Natural killer cell (primary cell): ENCODE results near the gene PLXDC1. TPM values are rescaled to one million over a fixed set of nuclear protein-coding genes. Genes with fewer than 3 reads are reported as not detected.
"Not testable (repeated sequence)": the region's sequence is repeated elsewhere in the genome, so short reads cannot be mapped to it uniquely, and the experiment has no call there.

ENCODE experiments used
- ATAC-seq, 3 donors: fragments of 150-1000 bp in 2 of 3; fragments of 200-7000 bp in 1 of 3; cut with Tn5 transposase; 1 replicate in 1 of 3; 2 replicates in 2 of 3; pipeline ENCODE4 v1.10.0; 2021; ENCODE audit warnings: mild to moderate bottlenecking in 2 of 3, moderate library complexity in 2 of 3
- DNase-seq, 2 donors: peaks; one replicate each; pipeline versions ENCODE4 v3.0.0 to v3.0.0-alpha.2; 2013 to 2021; ENCODE audit warnings: mixed read lengths in 1 of 2
- H3K27ac ChIP-seq: one replicate; pipeline ENCODE4 v1.5.1; 2013; ENCODE audit warnings: mild to moderate bottlenecking, low read length
- H3K27me3 ChIP-seq: one replicate; pipeline ENCODE4 v1.6.1; 2013; ENCODE audit warnings: low read length; ENCODE audit not compliant: control insufficient read depth, insufficient read depth
- H3K36me3 ChIP-seq: one replicate; pipeline ENCODE4 v1.6.1; 2013; ENCODE audit warnings: low read length; ENCODE audit not compliant: control insufficient read depth, insufficient read depth
- H3K4me1 ChIP-seq: one replicate; pipeline ENCODE4 v1.6.1; 2013; ENCODE audit warnings: low read length; ENCODE audit not compliant: control insufficient read depth, insufficient read depth
- H3K4me3 ChIP-seq: one replicate; pipeline ENCODE4 v1.5.1; 2013; ENCODE audit warnings: low read length
- H3K9me3 ChIP-seq: one replicate; pipeline ENCODE4 v1.6.1; 2013; ENCODE audit warnings: low read length; ENCODE audit not compliant: control insufficient read depth, insufficient read depth
- H3K27ac Mint-ChIP-seq, 2 donors: one replicate each; pipeline ENCODE4 v1.8.0; 2022; ENCODE audit warnings: mild to moderate bottlenecking in 2 of 2, mixed read lengths in 2 of 2, moderate library complexity in 1 of 2
- H3K27me3 Mint-ChIP-seq, 2 donors: one replicate each; pipeline ENCODE4 v1.8.0; 2022; ENCODE audit warnings: low read depth in 2 of 2, mixed read lengths in 2 of 2
- H3K36me3 Mint-ChIP-seq: one replicate; pipeline ENCODE4 v1.8.0; 2022; ENCODE audit warnings: mixed read lengths
- H3K4me1 Mint-ChIP-seq, 2 donors: one replicate each; pipeline ENCODE4 v1.8.0; 2022; ENCODE audit warnings: mixed read lengths in 2 of 2
- H3K4me3 Mint-ChIP-seq: one replicate; pipeline ENCODE4 v1.8.0; 2022; ENCODE audit warnings: mild to moderate bottlenecking, moderate library complexity, mixed read lengths
- H3K9me3 Mint-ChIP-seq, 2 donors: one replicate each; pipeline ENCODE4 v1.8.0; 2022; ENCODE audit warnings: mixed read lengths in 2 of 2
- WGBS: methylation state at CpG from one replicate; pipeline ENCODE4 v1.1.7; 2013; ENCODE audit warnings: missing lambda C conversion rate; ENCODE audit not compliant: insufficient coverage; 5-methylcytosine and 5-hydroxymethylcytosine counted together
- intact Hi-C: fragments of 100-400 bp; cut with micrococcal nuclease; formaldehyde crosslinking; loops from one replicate; pipeline ENCODE4 v1.14.2; 2022
- total RNA-seq, 4 donors: library from RNA; stranded (reverse); fragments of 120-200 nt in 1 of 4; gene quantifications; one replicate each; pipeline versions ENCODE4 v1.2.3 to v1.2.4, GENCODE V29; 2013 to 2022
- TF ChIP-seq, protein P1 (sequence below): fragments of 200-600 bp; IDR thresholded peaks from one replicate; pipeline ENCODE4 v1.8.0; 2022; ENCODE audit warnings: antibody characterized with exemption

PLXDC1 gene
- total RNA-seq, 3 donors from 2014 or later (not counting 1 experiment from before 2014, with no cell fraction given): 5.7 to 53.6 (median 15.9) TPM

DNA sequence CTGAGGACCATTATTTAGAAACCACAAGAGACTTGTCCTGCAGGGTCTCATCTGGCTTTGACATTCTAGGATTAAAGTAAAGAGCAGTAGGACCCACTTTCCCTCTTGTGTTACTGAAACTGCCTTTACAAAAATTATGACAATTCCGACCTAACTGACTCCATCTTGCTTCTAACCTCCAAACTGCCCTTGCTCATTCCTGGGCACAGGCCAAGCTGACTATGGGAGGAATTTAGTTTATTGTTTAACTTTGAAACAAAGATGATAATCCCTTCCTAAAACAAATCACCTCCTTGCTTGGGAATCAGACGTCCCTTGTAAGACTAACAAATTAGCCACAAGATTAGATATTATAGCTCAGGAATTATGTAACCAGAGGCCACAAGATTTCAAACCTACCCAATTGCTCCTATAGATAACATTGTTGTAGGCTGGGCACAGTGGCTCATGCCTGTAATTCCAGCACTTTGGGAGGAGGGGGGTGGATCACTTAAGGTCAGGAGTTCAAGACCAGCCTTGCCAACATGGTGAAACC, 97.3 kb downstream of the PLXDC1 start:
- intact Hi-C loops: no loop called here
- peaks cover 4 to 7% of the 10 kb centered on the region in 2 donors for H3K27me3 Mint-ChIP-seq

DNA sequence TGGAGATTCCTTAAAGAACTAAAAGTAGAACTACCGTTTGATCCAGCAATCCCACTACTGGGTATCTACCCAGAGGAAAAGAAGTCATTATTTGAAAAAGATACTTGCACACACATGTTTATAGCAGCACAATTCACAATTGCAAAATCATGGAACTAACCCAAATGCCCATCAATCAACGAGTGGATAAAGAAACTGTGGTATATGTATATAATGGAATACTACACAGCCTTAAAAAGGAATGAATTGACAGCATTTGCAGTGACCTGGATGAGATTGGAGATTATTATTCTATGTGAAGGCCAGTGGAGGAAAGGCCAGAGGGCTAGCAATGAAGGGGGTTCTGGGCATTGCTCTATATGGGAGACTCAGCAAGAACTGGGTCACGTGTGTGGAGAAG, 99.0 kb downstream of the PLXDC1 start:
- ATAC-seq, H3K27ac ChIP-seq, H3K27me3 ChIP-seq, H3K36me3 Mint-ChIP-seq, H3K9me3 Mint-ChIP-seq, H3K27me3 Mint-ChIP-seq, H3K4me1 Mint-ChIP-seq, H3K27ac Mint-ChIP-seq, H3K4me3 Mint-ChIP-seq, H3K4me3 ChIP-seq, DNase-seq, H3K36me3 ChIP-seq, intact Hi-C loops: not testable (repeated sequence)
- peaks cover 12% of the 10 kb centered on the region for H3K4me1 ChIP-seq
- H3K9me3 ChIP-seq: peaks cover 11% of the 10 kb centered on the region
- 86% methylated on average over 1 of the region's 3 CpGs for WGBS

More for the DNA sequence above, 97.3 kb downstream of the PLXDC1 start:
- 90% methylated on average over 1 of the region's 2 CpGs for whole genome bisulfite sequencing
- Mint-ChIP-seq H3K4me3 (no peak overlapping the region), H3K36me3 (no peaks in the 10 kb centered on the region), H3K4me1 (peaks cover 6 to 7% of the 10 kb centered on the region in 2 donors), H3K27ac (no peak overlapping the region), H3K9me3 (no peaks in the 10 kb centered on the region)
- Histone ChIP-seq H3K4me3 (no peak overlapping the region), H3K4me1 (peaks cover 13% of the 10 kb centered on the region), H3K9me3 (no peaks in the 10 kb centered on the region), H3K27me3 (no peaks in the 10 kb centered on the region), H3K27ac (no peak overlapping the region), H3K36me3 (no peaks in the 10 kb centered on the region)
- TF ChIP-seq, protein P1, sequence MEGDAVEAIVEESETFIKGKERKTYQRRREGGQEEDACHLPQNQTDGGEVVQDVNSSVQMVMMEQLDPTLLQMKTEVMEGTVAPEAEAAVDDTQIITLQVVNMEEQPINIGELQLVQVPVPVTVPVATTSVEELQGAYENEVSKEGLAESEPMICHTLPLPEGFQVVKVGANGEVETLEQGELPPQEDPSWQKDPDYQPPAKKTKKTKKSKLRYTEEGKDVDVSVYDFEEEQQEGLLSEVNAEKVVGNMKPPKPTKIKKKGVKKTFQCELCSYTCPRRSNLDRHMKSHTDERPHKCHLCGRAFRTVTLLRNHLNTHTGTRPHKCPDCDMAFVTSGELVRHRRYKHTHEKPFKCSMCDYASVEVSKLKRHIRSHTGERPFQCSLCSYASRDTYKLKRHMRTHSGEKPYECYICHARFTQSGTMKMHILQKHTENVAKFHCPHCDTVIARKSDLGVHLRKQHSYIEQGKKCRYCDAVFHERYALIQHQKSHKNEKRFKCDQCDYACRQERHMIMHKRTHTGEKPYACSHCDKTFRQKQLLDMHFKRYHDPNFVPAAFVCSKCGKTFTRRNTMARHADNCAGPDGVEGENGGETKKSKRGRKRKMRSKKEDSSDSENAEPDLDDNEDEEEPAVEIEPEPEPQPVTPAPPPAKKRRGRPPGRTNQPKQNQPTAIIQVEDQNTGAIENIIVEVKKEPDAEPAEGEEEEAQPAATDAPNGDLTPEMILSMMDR: no peak
- ATAC-seq (no peak), DNase-seq (no peak)

DNA sequence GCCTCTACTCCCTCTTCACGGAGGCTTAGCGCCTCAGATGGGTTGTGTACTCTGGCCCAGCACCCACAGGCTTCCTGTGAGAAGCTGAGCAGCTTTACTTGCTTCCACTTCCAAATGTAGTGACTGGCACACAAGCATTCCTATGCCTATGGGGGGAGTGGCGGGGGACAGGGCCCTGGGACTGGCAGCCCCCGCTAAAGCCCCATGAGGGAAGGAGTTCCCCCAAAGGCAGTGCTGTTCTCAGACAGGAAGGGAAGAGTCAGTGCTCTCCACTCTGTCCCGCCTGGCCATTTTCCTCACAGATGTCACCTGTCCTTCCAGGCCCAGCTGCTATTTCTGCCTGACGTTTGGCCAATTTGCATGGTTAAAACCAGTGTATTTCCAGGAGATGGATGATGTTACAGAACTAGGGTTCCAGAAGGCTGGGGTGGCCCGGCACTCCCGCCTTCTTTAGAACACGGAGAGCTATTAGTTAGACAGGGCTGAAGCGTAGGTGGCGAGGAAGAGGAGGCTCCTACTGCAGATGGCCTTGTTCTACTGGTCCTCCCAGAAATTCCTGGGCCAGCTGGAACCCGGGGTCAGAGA, 100.3 kb downstream of the PLXDC1 start:
- DNase-seq (no peak), ATAC-seq (no peak)
- no peak overlapping the region for H3K4me3 ChIP-seq
- H3K27ac Mint-ChIP-seq: no peak overlapping the region
- no peaks in the 10 kb centered on the region for H3K4me1 Mint-ChIP-seq
- H3K9me3 ChIP-seq: peaks cover 24% of the 10 kb centered on the region
- H3K27me3 Mint-ChIP-seq: peaks cover 4 to 7% of the 10 kb centered on the region in 2 donors
- intact Hi-C loops: no loop called here
- 77% methylated on average over 12 of the region's 12 CpGs for WGBS
- H3K27ac ChIP-seq: no peak overlapping the region
- no peaks in the 10 kb centered on the region for H3K36me3 ChIP-seq
- TF ChIP-seq, protein P1: no peak
- H3K4me3 Mint-ChIP-seq: no peak overlapping the region
- no peaks in the 10 kb centered on the region for H3K4me1 ChIP-seq
- H3K36me3 Mint-ChIP-seq: no peaks in the 10 kb centered on the region
- H3K27me3 ChIP-seq: no peaks in the 10 kb centered on the region
- H3K9me3 Mint-ChIP-seq: no peaks in the 10 kb centered on the region

DNA sequence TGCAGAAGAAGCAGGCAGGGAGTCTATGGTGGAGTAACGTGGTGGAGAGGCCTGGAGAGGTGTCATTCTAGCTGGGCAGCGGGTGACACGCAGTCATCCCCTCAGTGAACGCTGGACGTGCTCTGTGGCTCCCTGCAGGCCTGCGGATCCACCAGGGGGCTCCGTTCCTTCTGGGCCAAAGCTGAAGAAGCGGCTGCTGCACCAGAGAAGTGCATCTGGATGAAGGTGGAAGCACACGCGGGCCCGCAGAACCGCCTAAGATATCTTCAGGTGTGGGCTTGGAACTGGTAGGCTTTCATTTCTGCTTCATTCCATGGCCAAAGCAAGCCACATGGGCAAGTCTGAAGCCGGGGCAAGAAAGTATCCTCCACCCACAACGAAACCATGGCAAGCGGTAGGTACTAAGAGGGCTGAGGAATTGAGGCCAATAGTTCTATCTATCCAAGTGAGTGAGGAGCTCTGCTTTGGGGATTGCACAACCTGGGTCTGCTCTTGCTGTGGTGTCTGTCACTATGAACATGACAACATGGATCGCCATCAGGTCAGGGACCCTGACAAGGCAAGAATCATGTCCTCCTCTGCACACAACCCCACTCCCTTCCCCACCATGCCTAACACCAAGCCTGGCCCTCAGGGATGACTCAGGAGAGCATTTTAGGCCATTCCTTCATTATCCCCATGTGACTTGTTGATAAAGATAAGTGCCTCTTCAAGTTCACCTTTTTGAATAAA, 105.3 kb downstream of the PLXDC1 start:
- no peak for DNase-seq

More for the DNA sequence above, 105.3 kb downstream of the PLXDC1 start:
- no peak for ATAC-seq
- Mint-ChIP-seq H3K4me1 (no peaks in the 10 kb centered on the region), H3K27me3 (peaks cover 1 to 5% of the 10 kb centered on the region in 2 donors), H3K4me3 (no peak overlapping the region), H3K36me3 (no peaks in the 10 kb centered on the region), H3K9me3 (no peaks in the 10 kb centered on the region), H3K27ac (no peak overlapping the region)
- no peaks in the 10 kb centered on the region for H3K27me3 ChIP-seq
- peaks cover 29% of the 10 kb centered on the region for H3K9me3 ChIP-seq
- H3K4me3 ChIP-seq: no peak overlapping the region
- no peak overlapping the region for H3K27ac ChIP-seq
- TF ChIP-seq, protein P1: no peak
- WGBS: 89% methylated on average over 16 of the region's 16 CpGs
- H3K4me1 ChIP-seq: no peaks in the 10 kb centered on the region
- H3K36me3 ChIP-seq: no peaks in the 10 kb centered on the region
- intact Hi-C loops: no loop called here
